Suppressor macrophage (primary cell): ENCODE measurements around the gene FHIT.
"Not testable (repeated sequence)": the region's sequence is repeated elsewhere in the genome, so short reads cannot be mapped to it uniquely, and the experiment has no call there.

ENCODE experiments used
- DNase-seq, 4 experiments: peaks; one replicate each; pipeline ENCODE4 v3.0.0-alpha.2; 2020 to 2022

FHIT gene

GRCh38 chr3:59809710-59810444, 1441.4 kb downstream of the FHIT start:
- peak in 1 of 4 experiments; percentile 21 for DNase-seq

- DNase-seq: no peak
Observed at GRCh38 chr3:59809016-59809415, 1442.2 kb downstream of the FHIT start.

DNA sequence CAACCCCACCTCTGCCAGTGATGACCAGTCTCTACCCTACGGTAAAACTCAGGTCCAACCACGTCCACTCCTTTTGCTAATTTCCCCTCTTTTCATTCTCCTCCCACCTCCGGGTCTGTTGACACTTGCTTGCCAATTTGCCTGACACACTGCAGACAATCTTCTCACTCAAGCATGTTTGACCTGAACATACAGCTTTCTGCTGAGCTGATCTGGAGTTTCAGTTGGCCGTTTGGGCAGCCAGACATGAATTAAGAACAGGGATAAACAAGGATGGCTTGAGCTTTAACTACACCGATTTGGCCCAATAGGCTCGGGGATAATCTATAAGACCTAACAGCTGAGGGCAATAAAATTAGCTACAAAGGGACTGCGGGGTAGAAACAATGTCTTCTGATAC, 1442.8 kb downstream of the FHIT start:
- no peak for DNase-seq

DNA sequence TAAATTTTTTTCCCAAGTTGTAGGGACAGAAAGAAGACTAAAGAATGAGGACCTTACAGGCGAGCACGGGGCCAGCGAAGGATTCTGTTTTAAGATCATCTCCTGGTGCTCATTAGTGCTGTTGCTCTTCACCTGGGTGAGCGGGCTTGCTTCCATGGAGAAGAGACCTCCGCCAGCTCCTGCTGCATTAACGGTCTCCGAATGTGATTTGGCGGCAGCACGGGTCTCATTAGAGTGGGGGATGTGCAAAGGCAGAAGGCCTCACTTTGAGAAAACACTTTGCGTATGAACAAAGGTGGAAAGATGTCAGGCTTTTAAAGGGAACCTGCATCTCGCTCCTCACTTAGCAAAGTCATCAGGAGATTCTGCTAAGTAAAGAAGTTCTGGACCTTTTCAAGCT, 1448.0 kb downstream of the FHIT start:
- no peak for DNase-seq

DNA sequence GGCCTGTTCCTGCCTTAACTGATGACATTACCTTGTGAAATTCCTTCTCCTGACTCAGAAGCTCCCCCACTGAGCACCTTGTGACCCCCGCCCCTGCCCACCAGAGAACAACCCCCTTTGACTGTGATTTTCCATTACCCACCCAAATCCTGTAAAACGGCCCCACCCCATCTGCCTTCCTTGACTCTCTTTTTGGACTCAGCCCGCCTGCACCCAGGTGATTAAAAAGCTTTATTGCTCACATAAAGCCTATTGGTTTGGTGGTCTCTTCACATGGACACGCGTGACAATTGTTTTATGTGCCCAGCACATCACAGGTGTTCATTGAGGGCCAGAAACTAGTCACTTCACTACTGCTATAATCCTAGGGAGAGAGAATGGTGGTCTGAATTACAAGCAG, 1448.8 kb downstream of the FHIT start:
- DNase-seq: not testable (repeated sequence)

DNA sequence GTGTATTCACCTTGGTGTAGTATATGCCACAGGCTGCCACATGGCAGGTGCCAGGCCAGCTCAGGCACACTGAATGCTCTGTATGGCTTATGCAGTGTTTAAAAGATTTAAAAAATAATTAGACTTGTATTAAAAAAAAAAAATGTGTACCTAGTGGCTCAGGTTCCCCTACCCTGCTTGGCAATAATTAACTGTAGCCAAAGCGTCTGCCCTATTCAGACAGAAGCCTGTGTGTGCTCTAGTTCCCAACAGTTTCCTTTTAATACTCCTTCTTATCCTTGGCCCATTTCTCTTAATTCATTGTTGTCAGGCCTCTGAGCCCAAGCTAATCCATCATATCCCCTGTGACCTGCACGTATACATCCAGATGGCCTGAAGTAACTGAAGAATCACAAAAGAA, 1449.2 kb downstream of the FHIT start:
- DNase-seq: no peak

- no peak for DNase-seq
Observed at GRCh38 chr3:59800481-59800880, 1450.8 kb downstream of the FHIT start.

- no peak for DNase-seq
Observed at GRCh38 chr3:59798372-59799086, 1452.7 kb downstream of the FHIT start.

DNA sequence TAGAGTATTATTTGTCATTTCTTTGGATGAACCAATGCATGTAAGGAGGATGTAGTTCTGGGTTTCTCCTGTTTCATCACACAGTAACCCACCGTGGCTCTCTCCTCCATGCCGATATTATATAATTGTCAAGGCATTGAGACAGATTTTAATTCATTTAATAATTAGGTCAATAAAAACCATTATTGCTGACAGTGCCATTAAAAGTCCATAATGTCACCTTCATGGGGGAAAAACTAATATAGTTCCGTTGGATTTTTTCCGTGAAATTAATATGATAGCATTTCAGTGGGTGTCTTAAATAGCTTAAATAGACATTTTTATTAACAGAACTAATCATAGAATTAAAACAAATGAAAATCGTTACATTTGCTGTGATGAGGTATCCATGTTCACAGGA, 1453.7 kb downstream of the FHIT start:
- no peak for DNase-seq

DNA sequence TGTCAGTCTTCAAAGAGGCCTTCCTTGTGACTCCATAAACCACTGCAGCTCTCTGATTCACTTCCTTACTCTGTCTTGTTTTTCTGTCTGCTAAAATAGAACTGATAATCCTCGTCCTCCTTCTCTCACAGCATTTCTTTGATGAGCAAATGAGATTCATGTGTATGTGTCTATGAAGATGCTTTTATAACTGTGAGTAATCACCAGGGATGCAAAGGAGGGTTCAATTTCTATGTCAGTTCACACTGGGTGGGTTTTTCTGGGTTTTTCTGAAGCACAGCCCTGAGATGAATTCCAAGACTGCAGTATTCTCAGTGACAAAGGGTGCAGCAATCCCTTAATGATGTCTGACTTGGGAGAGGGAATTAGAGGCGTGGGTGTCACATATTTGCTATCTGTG, 1454.8 kb downstream of the FHIT start:
- no peak for DNase-seq

GRCh38 chr3:59795756-59796155, 1455.5 kb downstream of the FHIT start:
- DNase-seq: no peak

DNA sequence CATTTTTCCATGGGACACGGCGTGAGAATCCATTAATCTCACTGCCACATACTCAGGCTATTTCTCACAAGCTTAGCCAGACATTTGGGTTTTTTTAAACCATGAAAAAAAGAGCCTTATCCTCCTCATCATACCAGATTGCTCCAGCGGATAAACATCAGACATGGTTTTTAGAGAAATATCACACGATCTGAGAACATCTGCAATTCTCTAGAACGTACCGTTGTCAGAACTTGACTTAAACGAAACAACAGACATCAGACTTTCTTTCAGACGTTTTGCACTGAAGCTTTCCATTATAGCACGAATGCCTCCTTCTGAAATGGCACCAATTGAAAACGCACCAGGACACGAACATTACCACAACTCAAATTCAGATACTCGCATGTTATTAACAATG, 1457.3 kb downstream of the FHIT start:
- no peak for DNase-seq

DNA sequence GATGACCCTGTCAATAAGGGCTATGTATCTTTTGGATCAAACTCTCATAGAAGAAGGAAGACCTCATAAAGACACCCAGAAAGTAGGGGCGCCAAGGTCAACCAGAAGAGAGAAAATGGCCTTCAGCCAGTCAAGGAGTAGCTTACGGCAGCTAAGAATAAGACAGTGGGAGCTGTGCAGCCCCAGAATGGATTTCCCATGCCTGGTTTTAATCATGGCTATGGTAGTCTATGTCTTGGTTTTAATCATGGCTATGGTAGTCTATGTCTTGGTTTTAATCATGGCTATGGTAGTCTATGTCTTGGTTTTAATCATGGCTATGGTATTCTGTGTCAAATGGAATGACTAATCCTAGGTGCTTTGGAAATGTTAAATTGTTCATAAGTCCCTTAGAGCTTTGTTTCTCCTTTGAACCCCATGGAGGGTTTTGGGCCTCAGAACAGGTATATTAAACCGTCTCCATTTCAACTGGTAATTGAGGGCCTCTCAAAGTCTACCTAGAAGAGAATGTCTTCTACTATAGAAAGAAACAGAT, 1459.4 kb downstream of the FHIT start:
- no peak for DNase-seq

DNA sequence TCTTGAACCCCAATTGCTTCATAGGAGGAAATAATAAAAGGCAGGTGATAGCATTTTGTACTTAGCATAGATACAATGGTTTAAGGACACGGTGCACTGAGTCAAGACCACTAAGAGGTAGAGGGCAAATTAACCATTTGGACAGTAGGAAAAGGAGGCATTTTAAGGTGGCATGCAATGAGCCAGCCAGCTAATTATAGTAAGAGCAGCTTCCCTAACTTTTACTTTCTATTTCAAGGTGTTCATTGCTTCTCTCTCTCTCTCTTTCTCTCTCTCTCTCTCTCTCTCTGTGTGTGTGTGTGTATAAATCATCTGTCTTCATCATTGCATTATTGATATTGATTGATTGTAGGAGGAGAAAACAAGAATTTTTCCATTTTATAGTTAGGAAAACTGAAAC, 1461.0 kb downstream of the FHIT start:
- DNase-seq: no peak

- no peak for DNase-seq
Observed at GRCh38 chr3:59788801-59789200, 1462.5 kb downstream of the FHIT start.

DNA sequence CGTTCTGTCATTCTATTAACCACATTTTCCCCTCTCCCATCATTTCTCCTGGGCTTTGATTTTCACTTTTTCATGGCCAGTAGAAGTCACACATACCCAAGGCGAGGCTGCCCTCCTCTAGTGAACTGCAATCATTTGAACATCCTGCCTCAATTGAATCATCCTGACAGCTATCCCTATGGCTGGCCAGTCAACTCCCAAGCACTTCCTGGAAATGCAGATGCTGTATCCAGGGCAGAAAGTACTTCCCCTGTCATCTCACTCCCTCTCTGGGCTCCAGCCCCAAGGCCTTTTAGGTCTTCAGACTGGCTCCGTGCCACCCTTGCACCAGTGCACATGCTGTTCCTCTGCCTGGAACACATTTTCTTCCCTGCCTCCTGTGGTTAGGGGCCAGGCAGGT, 1463.1 kb downstream of the FHIT start:
- no peak for DNase-seq

DNA sequence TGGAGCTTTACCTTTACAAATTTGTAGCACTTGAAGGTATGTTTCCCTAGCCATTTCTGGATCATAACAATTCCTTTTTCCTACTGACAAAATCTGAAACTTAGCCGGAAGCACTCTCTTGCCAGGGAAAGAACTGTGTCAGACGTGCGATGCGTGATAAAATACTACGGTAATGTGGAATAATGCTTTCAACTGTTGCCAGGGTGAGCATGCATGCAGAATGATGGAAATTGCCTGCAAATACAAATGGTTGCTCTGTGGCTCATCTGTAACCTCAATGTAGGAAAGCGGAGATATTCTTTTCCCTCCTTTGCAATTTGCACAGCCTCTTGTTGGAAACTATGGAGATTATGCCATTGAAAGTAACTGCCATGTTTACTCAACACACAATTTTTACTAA, 1464.9 kb downstream of the FHIT start:
- DNase-seq: no peak

GRCh38 chr3:59784164-59784563, 1467.1 kb downstream of the FHIT start:
- no peak for DNase-seq

- peak in 3 of 4 experiments; percentile 6 to 26 (median 12) for DNase-seq
Observed at GRCh38 chr3:59783468-59783988, 1467.7 kb downstream of the FHIT start.

GRCh38 chr3:59782664-59783063, 1468.6 kb downstream of the FHIT start:
- no peak for DNase-seq

GRCh38 chr3:59780209-59780608, 1471.0 kb downstream of the FHIT start:
- no peak for DNase-seq

DNA sequence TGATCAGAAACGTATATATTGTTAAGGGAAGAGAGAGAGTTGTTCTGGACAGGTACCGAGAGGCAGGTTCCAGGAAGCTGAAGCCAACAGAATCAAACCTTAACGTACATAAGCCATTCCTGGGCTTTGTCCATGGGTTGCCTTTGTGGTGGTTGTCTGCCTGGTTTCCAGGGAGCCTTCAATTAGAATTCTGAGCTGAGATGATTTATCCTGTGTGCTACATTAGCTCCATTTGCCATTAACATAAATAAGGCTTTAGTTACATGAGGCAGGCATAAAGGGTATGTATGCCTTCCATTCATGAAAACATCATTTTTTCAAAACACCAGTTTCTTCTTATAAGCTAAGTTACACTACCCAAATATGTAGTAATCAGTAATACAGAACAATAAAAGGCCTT, 1472.0 kb downstream of the FHIT start:
- DNase-seq: no peak

- DNase-seq: no peak
Observed at GRCh38 chr3:59777667-59778077, 1473.6 kb downstream of the FHIT start.

DNA sequence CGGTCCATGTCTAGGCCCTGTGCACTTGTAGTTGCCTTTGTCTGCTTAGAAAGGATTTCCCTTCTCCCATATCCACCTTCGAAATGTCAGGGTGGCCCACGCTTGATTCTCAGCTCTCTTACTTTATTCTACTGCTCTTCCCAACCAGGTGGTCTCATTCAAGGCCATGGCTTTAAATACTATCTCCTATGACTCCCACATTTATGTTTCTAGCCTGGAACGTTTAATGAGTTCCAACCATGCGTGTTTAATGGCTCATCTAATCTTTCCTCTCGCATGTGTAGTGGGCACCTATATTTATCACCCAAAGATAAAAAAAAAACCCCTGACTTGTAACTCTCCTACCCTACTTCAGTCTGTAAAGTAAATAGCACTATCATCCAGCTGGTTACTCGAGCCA, 1474.2 kb downstream of the FHIT start:
- no peak for DNase-seq
